ENCODE results near the gene PRKN.

Gene PRKN

DNA sequence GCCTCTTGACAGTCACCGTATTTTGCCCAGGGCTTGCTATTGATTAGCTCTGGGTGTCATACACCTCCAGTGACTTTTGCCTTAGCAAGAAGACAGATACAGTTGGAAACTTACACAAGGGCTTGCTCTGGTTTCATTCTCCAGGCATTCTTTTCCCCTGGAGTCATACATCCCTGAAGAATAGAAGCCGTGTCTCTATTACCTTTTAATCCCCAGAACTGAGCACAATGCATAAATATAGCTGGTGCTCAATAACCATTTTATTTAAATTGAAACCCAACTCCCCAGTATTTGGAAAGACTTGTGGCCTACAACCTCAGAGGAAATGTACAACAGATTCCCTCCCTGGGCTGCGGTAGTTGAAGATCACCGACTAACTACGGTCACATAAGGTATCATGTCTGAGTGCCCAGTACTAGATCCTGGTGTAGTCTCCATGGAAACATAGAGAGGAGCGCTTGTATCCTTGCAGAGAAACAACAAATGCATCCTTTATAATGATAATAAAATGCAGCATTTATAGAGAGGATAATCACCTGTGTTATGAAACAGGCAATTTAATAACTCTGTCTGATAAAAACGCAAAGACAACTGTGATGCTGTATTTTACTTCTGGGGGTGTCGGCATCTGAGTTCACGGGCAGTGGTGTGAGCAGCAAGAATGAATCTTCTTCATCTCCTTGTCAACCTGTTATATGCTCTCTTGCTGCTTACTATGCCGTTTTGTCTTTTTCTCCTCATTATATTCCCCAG lies 1052.5 kb downstream of the PRKN start:
- no peak for DNase-seq

- DNase-seq: no peak
Observed at GRCh38 chr6:161673026-161673425, 1054.5 kb downstream of the PRKN start.

DNA sequence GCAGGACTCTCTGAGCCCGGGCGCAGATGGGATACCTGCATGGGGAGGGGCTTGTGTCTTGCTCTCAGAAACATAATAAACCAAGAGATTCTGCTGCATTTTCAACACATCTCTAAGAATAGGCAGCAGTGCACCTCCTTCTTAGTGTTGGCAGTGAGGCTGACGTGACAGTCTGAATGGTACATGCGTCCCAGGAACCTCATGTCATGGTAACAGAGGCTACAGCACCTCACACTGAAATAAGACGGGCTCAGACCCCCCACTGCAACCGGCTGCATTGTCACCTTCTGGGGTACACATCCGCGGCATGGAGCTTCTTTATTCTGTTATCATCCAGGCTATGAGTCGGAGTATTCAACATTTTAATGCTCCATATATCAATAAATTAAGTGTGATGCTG lies 1056.4 kb downstream of the PRKN start:
- no peak for DNase-seq

DNA sequence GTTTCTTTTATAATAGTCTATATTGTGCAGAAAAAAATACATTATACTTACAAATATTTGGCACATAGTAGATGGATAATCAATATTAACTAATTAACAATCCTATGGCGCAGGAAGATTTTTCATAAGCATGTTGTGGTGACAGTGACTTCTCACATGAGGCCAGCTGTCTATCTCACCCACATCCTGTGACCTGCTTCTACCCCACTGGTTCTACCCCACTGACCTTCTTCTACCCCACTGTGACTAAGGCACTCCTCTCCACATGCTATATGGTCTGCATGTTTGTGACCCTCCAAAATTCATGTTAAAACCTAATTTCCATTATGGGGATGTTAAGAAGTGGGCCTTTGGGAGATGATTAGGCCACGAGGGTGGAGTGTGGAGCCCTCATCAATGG lies 1058.9 kb downstream of the PRKN start:
- no peak for DNase-seq

- DNase-seq: no peak
Observed at GRCh38 chr6:161667957-161668356, 1059.6 kb downstream of the PRKN start.

DNA sequence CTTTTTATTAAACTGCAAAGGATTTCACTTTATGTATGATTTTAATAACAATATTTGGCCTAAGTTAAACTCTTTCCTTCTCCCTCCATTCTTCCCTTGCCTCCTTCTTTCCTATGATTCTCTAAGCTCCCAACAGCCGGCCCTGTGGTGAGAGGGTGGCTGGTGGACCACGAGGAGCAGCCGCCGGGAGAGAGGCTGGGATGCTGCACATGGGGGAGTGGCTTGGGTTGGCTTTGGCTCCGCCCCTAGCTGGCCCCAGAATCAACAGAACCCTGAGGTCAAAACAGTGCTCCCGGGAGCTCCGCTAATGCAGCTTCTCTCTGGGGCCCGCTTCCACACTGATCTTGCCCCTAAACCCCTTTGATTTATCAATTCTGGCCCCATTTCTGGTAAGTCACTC lies 1063.9 kb downstream of the PRKN start:
- no peak for DNase-seq

DNA sequence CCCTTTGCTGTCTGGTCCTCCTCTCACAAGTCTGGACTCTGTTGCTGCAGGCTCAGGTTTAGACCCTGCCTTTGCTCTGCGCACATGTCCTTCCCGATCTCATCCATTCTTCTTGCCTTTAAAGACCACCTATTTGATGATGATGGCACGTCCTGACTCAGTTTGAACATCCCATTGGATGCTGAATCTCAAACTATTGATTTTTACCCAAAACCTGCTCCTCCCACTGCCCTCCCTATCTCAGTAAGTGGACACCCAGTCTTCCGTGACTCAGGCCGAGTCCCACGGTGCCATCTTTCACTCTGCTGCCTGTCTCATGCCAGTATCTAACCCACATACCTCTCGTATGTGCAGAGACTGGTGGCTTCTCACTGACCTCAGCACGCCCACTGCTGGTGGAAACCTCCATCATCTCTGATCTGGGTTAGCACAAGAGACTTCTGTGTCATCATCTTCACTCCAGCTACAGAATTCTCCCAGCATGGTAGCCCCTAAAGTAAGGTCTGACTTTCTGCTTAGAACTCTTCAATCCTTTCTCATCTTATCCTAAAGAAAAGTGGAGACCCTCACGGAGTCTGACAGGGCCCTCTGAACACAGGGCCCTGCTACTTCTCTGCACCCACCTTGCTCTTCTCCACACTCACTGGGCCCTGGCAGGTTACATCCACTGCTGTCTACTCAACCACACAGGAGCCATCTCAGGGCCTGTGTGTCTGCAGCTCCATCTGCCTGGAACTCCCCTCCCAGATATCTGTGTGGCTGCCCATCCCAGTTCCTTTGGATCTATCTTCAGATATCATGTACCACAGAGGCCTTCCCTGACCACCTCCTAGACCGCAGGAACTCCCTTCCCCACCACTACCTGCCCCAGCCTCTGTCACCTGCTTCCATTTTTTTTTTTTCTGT lies 1066.6 kb downstream of the PRKN start:
- DNase-seq: no peak

DNA sequence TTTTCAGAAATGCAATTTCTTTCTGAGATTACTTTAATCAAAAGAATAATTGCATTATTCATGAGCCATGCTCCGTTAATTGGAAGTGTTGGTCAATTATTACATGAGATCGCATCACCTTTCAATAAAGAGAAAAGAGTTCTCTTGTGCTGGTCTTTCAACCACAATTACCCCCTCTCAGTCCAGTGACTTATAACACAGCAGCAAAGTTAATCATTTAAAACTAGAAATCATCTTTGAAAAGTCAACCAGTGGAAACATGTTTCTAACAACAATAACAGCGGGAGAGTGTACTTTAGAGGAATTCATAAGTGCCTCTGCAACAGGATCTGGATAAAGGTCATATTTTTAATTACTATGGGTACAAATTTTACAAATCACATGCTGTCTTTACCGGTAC lies 1069.4 kb downstream of the PRKN start:
- no peak for DNase-seq

DNA sequence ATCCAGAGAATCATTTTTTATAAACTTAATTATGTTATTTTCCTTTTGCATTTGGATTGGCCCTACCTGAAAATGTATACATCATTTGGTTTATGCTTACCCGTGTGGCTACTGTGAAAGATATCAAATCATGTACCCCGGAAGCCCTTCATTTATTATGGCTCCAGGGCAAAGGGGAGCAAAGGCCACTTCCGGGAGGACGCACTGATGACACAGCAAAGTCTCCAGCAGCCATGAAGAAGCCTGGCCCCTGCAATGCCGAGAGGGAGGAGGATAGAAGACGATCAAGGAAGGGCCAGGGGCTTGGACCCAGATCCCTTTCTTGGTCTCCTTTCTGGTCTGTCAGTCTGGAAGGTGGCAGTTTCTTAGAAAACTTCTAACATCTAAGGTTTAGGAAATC lies 1073.4 kb downstream of the PRKN start:
- no peak for DNase-seq

DNA sequence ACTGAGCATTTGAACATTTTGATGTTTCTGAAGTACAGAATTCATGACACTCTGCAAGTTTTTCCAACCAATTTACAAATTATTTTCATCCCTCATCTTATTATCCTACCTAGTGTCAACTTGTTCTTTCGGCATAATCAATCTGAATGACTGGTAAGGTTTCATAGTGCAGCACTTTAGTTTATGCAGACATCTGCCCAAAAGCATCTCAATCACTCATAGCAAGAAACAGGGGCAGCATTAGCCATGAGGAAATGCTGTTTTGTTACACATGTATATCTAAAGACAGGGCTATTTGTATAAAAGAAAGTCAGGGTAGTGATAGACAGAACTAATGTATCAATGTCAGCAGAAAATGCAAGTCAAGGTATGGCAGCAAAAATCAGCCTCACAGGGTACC lies 1075.6 kb downstream of the PRKN start:
- DNase-seq: no peak

GRCh38 chr6:161649841-161650240 lies 1077.7 kb downstream of the PRKN start:
- no peak for DNase-seq

DNA sequence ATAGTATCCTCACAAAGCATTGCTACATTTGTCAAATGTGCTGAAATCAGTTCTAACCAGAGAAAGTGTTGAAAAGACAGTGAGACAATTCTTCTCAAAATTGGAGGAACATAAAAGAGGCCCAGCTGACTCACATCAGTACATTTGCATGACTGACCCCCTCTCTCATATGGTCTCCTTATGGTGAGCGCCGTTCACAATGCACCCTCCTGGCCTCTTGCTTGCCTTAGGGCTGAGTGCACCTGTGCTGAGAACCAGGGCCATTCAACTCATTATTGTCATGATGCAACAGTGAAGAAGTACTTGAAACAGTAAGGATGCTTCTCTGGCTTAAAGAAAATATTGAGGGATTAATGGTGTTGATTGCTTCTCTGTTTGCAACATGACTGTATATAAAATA lies 1078.5 kb downstream of the PRKN start:
- no peak for DNase-seq

DNA sequence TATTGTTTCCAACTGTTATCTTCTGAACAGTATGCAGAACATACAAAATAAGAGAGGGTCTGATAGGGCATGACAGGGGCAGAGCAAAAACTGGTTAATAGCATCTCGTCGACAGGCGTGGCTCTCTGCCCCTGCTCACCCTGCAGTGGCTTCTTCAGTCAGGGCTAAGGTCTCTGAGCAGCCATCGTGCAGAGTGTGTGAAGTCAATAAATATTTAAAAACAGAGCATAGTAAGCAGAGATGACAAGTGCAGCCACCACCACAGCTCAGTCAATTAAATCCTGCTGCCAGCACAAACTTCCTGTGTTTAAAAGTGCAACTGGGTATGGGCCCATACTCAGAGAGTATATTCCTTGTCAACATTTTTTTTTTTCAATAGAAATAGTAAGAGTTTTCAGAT lies 1080.3 kb downstream of the PRKN start:
- no peak for DNase-seq

GRCh38 chr6:161644521-161644920 lies 1083.0 kb downstream of the PRKN start:
- no peak for DNase-seq

GRCh38 chr6:161641175-161641574 lies 1086.4 kb downstream of the PRKN start:
- no peak for DNase-seq

DNA sequence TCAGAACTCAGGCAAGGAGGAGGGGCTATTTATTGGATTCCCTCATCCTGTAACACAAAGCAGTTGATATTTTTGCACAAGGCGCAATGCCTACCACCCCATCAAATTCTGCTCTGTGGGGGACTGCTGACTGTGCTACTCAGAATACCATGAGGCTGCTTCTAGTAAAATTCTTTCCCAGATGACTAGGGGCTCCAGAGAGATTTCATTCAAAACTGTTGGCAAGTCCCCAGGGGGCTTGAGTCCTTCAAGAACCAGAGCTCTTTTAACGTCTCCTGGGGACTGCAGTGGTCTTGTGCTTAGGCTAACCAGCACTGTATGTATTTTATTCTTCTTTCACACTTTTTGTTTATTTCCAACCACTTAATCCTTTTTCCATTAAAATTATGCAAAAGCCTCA lies 1087.8 kb downstream of the PRKN start:
- DNase-seq: no peak

DNA sequence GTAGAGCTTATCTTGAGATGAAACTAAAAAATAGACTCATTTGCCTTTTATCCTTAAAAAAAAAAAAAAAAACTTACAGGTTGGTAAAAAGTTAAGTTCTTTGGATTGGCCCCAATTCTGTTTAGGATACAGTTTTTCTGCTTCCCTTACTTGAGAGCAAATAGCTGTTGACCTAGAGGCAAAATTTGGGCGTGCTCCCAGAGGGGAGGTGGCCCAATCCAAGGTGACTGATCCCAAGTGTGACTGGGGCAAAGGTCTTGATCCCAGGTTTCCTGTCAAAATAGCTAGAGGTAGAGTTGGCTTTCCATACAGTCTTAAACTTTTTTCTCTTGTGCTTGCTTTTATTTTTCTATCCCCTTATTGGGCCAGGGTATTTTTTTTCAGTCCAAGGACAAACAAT lies 1089.9 kb downstream of the PRKN start:
- no peak for DNase-seq

DNA sequence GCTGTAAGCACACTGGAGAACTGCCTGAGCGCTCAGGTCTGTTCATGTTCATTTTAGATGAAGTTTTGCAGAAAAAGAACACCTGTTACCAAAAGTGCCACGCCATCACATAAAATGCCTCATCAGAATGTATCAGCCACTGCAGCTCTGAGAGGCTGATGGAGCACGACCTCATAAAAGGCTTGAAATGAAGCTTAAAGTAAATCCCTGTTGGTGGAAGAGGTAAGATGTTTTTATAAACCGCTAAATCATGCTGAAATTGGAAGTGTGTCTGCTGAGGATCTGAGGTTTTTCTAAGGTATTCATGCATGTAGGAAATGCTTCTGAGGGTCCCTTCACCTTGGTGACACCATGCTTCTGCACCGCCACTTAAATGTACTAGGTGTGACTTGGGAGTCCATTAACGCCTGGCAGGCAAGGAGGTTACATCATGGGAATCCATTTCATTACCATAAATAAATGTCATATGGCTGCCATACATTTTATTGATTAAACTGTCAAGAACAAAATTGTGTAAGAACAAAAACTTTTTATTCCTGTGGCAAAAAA lies 1090.6 kb downstream of the PRKN start:
- no peak for DNase-seq

- no peak for DNase-seq
Observed at GRCh38 chr6:161635975-161636374, 1091.6 kb downstream of the PRKN start.

DNA sequence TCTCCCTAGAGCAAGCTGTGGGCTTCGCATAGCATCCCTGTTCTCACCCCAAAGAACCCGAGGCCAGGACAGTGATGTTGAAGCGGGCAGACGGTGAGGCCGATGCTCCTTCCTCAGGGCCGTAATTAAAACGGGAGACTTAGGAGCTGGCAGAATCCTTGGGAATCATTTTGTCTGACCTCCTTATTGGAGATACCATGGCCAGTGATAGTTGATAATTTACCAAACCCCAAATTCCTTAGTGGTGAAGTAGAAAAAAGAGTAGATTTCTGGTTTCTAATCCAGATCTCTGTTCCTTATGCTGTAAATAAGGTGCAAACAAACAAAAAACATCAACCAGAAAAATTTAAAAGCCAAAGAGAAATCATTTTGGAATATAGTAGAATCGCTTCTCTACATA lies 1092.7 kb downstream of the PRKN start:
- no peak for DNase-seq

DNA sequence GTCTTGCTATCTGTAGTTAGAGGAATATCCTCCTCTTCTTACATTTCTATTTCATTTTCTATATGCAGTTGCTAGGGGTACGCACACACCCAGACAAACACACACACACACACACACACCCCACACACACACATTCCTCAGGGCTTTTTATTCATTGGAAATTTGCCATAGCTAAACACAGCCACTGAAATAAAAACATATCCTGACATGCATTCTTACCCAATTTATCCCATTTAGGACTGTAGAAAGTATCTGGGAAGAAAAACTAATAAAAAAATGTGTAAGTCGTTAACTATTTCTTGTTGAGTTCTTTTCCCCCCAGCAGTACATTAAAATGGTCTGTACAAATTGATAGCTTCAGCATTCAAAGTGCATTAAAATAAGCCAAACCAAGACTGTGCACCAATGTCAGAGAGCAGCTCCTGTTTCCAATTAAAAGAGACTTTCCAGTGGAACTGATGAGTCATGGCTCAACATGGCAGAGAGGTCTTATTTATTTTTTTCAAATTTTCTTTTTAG lies 1095.8 kb downstream of the PRKN start:
- no peak for DNase-seq

GRCh38 chr6:161630674-161631073 lies 1096.9 kb downstream of the PRKN start:
- DNase-seq: no peak

DNA sequence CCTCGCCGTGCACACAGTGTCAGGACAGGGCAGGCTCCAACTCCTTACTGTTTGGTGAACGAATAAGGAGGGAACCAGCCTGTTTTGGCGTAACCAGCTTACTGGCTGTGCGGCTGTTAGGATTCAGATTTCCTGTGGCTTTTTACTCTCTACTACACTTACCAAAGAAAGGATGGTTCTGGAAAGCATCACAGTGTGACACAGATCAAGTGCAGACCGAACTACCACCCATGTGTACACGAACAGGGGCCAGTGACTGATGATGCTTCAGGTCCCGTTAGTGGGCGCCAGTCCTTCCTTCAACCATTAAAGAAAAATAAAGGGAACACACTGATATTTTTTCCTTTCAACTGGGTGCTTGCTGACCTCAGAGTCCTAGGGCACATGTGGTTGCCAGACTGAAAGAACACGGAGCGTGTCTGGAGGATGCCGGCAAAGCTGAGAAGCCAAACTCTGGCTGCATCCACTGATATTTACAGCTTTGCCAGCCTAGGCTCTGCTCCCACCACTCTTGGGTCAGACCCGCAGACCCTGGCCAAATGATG lies 1101.4 kb downstream of the PRKN start:
- DNase-seq: no peak

DNA sequence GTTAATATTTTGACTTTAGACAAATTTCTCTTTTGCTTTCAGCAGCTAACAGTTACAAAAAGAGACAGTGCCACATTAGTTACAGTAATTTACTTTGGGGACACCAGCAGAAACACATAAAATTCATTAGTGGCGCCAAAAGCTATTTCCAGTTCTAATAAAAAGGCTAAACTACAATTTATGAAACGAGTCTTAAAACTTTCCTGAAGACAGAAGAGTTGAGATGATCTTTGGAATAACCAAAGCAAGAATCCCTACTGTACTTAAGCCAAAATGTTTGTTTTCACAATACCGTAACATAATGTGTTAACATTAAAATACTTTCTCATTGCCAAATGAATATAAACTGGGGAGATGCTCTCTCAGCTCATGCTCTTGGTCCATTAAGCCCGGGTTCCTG lies 1103.5 kb downstream of the PRKN start:
- DNase-seq: no peak

All from CD4-positive, alpha-beta T cell treated with Interleukin-4 for 4 hours (primary cell).